ENCODE results near the gene TICAM2. TPM values are rescaled to one million over a fixed set of nuclear protein-coding genes. Genes with fewer than 3 reads are reported as not detected.
"Not testable (repeated sequence)": the region's sequence is repeated elsewhere in the genome, so short reads cannot be mapped to it uniquely, and the experiment has no call there.

TICAM2 gene
- polyA plus RNA-seq (2013, experiment 1 of 2; ENCODE audit: insufficient read length), result 10.5 TPM
- polyA plus RNA-seq (2013, experiment 2 of 2; ENCODE audit: insufficient read length), result 8.5 TPM

DNA sequence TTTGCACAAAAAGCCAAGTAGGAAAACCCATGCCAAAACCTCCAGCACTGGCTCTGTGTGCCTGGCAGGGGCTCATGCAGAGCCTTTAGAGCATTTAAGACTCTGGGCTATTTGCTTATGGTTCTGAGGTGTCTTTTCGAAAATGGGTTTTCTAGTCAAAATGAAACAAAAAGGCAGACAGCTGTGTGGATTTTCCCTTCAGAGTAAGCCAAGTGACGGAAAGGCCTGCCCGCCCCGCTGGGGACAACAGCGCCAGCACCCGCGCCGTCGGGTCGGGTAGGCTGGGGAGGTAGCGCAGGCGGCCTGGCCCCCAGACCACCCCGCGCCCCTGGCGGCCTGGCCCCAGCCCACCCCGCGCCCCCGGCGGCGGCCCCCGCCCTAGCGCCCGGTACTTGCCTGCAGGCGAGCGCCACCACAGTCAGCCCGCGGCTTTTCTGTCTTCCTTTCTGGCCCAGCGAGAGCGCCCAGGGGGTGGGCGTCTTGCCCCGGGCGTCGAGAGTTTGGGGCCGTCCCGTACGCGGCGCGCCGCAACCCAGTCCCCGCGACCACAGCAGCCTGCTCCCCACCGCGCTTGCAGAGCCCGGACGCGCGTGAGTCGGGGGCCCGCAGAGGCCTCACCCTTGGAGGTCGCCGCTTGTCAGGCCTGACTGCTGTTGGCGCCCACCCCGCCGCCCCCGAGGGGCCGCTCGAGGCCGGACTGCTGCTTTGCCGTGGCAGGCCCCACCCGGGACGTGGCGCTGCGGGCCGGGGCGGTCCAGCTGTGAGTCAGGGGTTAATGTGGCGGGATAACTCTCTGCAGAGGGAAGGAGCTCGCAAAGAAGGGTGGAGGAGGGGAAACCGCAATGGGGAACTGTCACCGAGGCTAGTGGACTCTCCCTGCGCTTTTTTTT, at the start of gene TICAM2:
TICAM2 (minus strand) TSS at position 779 of the 890 bp plus-strand sequence. CDS start 21,223 bp downstream, outside the sequence.
- DNase-seq, result peak; percentile 76

- DNase-seq, result peak; percentile 52
Observed at GRCh38 chr5:115649541-115649940, 47.3 kb upstream of the TICAM2 start.

GRCh38 chr5:115648056-115648455, 45.8 kb upstream of the TICAM2 start:
- no peak for DNase-seq

DNA sequence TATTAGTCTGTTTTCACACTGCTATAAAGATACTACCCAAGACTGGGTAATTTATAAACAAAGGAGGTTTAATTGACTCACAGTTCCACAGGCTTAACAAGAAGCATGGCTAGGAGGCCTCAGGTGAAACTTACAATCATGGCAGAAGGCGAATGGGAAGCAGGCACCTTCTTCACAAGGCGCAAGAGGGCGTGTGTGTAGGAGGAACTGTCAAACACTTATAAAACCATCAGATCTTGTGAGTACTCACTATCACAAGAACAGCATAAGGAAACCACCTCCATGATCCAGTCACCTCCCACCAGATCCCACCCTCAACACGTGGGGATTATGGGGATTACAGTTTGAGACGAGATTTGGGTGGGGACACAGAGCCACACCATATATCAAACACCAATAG, 43.1 kb upstream of the TICAM2 start:
- DNase-seq, result not testable (repeated sequence)

DNA sequence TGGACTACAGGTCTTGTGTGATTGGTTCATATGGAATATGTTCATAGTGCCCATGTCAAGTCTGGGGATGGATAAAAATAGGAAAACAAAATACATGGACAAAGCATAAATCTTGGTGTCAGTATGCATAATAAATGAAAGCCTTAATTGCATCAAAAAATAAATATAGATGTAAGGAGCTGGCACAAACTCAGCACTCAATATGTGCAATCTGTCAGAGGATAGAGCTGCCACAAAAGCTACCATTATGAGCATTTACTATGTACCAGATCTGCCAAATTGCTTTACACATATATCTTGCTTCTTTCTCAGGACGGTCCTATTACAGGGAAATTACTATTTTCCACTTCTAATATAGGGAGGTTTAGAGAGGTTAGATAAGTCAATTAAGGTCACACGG, 41.8 kb upstream of the TICAM2 start:
- no peak for DNase-seq

- DNase-seq, result peak; percentile 81
Observed at GRCh38 chr5:115641948-115642347, 39.7 kb upstream of the TICAM2 start.

DNA sequence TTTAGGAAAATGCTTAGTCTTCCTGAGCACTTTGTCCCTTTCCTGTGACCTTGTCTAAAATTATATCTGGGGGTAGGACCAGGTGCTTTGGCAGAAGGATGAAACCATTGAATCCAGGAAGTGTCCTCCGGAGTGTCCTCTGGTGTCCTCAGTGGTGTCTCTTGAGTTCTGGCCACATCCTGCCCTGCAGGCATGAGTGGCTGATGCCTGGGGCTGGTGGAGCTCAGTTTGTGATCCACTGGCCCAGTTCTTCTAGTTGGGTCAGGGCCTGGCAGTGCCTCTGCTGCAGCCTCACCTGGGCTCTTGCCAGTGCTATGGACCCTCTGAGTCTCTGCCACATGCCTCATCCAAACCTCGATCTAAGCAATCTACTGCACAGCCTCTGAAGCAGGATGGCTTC, 38.0 kb upstream of the TICAM2 start:
- DNase-seq, result no peak

- DNase-seq, result no peak
Observed at GRCh38 chr5:115639377-115639776, 37.1 kb upstream of the TICAM2 start.

DNA sequence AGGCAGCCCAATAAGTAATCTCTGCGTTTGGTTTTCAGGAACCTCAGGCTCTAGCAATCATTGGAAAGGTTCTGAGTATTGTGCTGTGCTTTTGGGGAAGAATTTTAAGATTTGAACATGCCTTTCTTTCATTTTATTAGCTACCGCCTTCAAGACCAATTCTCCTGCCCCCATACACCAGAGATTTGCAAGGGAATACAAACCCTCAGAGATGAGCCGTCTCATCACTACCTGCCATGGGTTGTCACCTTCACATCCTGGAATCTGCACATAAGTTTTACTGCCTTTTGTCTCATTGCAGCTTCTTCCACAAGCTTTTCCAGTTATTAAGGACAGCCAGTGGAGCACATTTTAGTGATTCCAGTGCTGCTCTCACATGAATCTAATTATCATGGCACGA, 35.2 kb upstream of the TICAM2 start:
- no peak for DNase-seq

- no peak for DNase-seq
Observed at GRCh38 chr5:115636008-115636407, 33.7 kb upstream of the TICAM2 start.

GRCh38 chr5:115634343-115635132, 32.3 kb upstream of the TICAM2 start:
- DNase-seq, result peak; percentile 78

DNA sequence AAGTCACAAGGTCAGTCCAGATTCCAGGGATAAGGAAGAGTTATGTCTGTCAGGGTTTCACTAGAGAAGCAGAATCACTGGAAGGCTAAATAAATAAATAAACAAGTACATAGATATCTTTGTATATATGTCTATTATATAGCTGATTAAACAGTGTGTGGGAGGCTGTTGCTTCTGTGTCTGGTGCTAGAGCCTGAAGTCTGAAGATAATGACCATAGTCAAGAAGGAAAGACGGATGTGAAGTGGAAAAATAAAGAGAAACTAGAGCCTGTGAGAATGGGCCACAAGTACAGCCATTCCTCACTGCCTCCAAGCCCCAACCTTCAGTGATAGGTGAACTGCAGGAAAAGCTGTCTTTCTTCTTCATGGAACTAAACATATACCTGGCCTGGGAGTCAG, 27.6 kb upstream of the TICAM2 start:
- no peak for DNase-seq

DNA sequence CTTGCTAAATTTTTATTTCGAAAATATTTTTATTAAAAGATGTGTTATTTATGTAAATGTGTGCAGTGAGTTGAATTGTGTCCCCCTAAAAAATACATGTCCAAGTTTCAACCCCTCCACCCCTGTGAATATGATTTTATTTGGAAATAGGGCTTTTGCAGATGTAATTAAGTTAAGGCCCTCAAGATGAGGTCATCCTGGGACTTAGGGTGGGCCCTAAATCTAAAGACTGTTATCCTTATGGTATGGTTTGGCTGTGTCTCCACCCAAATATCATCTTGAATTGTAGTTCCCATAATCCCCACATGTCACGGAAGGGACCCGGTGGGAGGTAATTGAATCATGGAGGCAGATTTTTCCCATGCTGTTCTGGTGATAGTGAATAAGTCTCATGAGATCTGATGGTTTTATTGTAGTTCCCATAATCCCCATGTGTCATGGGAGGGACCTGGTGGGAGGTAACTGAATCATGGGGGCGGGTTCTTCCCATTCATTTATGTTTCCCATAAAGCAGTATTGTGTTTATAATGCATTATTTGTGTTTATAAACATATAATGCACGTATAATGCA, 25.1 kb upstream of the TICAM2 start:
- peak; percentile 73 for DNase-seq

DNA sequence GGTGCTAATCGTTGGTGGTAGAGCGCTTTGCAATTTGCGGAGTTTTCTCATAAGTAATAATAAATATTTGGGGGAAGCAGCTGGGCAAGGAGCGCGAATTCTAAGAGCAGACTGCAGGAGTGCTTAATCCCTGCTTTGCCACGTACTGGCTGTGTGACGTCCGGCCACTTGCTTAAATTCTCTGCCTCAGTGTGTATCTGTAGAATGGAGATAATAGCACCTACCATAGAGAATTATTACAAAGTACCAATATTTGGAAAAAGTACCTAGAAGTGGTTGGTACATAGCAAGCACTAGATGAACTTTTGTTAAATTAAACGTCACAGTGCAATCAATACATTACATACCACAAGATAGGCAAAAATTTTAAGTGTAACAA, 24.2 kb upstream of the TICAM2 start:
- DNase-seq, result no peak

DNA sequence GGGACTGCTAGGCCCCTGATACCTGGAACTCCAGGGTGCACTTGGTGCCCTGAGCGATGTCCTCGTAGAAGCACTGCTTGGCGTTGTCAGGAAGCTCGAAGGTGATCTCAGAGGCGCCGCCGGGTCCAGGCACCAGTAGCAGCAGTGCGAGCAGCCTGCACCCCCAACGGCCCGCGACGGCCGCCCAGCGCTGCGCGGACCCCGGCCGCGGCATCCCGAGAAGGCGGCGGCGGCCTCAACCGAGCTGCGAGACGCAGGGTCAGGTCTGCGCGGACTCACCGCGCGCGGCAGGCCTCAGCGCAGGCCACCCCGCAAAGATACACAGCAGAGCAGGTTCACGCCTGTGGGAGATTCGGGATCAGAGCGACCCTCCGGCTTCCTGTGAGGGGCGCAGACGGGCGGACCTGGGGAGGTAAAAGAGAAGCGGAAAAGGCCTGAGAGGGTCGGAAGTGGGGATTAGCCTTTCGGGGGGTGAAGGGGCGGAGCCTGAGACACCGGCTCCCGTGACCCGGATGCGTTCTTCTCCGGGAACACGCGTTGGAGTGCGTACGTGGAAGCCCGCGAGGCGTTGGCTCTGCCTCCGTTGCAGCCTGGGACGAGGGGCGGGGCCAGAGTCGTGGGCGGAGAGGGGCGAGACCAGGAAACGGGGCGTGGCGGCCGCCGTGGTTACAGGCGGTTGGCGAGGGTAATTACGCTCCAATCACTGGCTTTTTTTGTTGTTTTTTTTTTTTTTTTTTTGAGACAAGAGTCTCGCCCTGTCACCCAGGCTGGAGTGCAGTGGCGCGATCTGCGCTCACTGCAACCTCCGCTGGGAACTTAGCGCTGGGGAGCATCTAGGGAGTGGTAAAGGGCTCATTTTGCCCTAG, 23.5 kb upstream of the TICAM2 start, which contains the start of gene TMED7:
TMED7 (minus strand) TSS at position 458 of the 866 bp plus-strand sequence; CDS start at position 214, 244 bp downstream.
- peak; percentile 99 for DNase-seq

DNA sequence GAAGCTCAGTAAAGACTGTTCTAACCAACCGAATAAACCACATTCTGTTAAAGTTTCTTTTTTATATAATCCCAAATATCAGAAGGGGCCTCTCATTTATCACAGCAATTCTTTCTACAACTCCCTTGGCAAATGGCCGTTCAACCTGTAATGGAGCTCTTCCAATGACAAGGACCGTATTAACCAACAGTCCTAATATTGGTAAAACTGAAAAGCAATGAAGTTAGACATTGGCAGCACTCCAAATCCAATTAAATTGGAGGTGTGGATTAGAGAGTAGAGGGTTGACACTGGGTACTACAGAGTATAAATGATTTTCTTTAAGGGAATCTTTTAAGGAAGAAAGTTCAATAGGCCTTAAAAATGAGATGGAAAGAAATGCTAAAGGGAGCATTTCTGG, 22.7 kb upstream of the TICAM2 start:
- no peak for DNase-seq

GRCh38 chr5:115623658-115624057, 21.4 kb upstream of the TICAM2 start:
- DNase-seq, result no peak

- DNase-seq, result no peak
Observed at GRCh38 chr5:115621365-115621900, 19.2 kb upstream of the TICAM2 start.

GRCh38 chr5:115616892-115617291, 14.6 kb upstream of the TICAM2 start:
- DNase-seq, result no peak

GRCh38 chr5:115616472-115616871, 14.2 kb upstream of the TICAM2 start:
- no peak for DNase-seq

DNA sequence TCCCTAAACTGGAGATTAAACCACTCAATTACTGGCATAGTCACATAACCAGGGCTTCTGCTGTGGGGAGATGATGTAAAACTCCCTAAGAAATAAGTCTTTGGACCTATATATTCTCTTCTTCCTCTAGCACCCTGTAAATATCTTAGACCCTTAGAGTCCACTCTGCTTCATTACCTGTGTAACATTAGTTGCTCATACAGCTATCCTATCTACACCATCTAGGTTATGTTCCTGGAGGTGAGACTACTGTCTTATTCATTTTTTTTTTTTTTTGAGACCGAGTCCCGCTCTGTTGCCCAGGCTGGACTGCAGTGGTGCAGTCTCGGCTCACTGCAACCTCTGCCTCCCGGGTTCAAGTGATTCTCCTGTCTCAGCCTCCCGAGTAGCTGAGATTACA, 9.6 kb upstream of the TICAM2 start:
- DNase-seq, result no peak

DNA sequence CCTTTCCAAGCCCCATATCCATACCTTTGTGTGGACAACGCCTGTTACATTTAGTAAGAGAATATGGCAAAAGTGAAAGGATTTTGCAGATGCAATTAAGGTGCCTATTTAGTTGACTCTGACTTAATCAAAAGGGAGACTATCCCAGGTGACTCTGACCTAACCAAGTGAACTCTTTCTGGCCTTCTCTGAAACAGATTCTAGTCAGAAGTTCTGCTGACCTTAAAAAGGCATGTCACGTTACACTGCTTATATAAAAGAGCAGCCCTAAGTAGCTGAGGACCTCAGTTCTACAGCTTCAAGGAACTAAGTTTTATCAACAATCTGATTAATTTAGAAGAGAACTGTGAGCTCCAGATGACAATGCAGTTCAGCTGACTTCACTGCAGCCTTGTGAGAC, 5.7 kb upstream of the TICAM2 start:
- no peak for DNase-seq

Data from fibroblast of skin of back (primary cell).